NCI-H1105 treated with DMSO at 0.1 percent for 48 hours (cell line): ENCODE results near the gene GGT6.
A peak's percentile ranks its signal among the peaks of the same experiment; 100 is the strongest.
"Not testable (repeated sequence)": the region's sequence is repeated elsewhere in the genome, so short reads cannot be mapped to it uniquely, and the experiment has no call there.

Experiments
- DNase-seq: peaks from one replicate; lab custom pipeline; 2025; lab: John Stamatoyannopoulos, UW

GGT6 gene

DNA sequence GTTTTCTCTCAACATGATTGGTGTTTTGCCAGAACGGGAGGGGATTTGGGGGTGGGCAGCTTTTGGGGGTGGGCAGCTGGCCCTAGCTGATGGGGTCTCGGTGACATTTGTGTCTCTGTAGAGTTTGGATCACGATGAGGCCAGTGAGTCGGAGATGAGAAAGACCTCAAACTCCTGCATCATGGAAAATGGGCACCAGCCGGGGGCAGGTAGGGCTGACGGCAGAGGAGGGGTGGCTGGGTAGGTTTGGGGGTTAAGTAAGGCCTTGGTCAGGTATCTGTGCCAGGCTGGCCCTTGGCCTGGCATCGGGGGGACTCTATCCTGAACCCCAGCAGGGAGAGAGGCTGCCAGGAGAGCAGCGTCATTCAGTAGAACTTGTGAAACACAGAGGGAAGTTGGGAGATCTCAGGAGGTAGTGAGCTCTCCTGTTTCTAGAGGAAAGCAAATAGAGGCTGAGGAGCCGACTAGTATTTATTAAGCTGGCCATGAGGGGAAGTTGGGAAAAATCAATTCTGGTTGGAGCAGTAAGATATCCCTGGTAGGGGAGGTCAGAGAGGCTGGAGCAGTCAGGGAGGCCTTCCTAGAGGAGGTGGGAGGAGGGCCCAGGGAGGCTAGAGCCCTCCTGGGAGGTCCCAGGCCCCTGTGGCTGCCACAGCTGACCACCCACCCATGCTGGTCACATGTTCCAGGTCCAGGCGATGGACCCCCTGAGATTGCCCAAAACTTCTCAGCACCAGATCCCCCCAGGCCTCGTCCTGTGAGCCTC is 32.0 kb upstream of the GGT6 start:
- no peak for DNase-seq

DNA sequence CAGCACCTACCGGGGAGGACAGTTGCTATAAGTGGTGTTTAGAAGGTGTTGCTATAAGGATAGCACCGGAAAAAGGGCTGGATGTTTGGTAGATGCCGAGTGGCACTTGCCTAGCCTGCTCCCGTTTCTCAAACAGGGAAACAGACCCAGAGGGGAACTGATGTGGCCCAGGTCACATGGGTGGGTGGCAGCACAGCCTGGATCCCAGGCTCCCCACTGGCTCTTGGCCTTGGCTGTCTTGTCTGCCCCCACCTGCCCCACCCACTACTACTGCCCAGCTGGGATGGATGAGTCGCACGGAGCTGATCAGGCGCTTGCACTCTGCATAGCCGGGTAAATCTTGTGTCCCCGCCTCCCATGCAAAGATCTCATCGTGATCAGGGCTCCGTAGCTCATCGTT is 31.2 kb upstream of the GGT6 start:
- DNase-seq: no peak

DNA sequence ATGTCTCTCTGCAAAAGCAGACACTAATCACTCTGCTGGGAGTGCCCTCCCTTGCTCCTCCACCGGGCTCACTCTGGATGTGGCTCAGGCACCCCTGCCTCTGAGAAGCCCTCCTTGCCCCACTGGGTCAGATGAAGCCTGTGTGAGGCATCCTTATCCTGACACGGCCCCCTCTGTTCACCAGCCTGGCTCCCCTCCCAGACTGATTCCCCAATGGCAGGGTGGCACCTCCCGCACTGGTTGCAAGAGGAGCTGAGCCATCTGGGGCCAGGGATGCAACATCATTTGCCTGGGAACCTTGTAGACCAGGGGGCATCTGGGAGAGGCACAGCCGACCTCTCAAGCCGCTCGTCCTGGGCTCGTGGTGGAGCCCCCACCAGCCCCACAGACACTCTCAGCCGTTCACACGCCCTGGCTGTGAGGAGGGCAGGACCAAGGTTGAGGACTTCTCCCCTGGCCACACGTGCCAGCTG is 30.6 kb upstream of the GGT6 start:
- DNase-seq: no peak

DNA sequence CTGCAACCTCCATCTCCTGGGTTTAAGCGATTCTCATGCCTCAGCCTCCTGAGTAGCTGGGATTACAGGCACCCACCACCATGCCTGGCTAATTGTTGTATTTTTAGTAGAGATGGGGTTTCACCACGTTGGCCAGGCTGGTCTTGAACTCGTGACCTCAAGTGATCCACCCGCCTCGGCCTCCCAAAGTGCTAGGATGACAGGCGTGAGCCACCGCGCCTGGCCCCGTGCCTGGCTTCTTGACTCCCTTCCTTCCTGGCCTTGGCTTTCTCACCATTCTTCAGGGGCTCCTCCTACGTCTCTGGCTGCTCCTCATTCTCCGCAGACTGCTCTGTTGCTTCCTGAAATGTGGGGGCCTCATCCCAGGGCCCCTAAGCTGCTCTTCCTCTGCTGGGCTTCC is 29.7 kb upstream of the GGT6 start:
- not testable (repeated sequence) for DNase-seq

DNA sequence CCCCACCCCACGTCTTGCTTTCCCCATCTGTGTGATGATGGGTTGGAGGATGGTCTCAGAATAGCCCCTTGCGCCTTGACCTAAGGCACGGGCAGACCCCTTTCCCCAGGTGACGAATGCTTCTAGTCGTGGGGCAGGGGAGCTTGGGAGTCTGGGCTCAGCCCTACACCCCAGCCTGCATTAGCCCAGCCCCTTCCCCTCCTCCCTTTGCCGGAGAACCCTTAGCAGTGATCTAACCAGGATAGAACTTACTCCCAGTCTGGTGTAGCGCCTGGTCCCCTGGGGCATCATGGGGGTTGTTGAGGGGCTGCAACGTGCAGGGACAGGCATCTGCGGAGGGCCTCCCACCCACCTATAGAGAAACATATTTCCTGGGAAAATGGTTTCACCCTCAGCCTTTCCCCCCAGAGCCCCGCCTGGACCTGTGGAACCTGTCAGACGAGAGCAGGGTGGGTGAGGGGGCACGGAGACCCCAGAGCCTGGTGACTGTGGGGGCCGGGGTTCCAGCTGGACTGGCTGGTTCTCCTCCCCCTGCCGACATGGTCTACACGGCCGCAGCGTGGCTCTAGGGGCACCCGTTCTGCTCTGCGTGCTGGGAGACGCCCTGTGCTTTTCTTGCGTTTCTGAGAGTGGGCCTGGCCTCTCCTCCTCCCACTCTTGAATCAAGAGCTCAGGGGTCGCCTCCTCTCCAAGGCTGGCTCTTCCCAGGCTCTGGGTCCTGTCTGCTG is 28.7 kb upstream of the GGT6 start:
- DNase-seq: no peak

DNA sequence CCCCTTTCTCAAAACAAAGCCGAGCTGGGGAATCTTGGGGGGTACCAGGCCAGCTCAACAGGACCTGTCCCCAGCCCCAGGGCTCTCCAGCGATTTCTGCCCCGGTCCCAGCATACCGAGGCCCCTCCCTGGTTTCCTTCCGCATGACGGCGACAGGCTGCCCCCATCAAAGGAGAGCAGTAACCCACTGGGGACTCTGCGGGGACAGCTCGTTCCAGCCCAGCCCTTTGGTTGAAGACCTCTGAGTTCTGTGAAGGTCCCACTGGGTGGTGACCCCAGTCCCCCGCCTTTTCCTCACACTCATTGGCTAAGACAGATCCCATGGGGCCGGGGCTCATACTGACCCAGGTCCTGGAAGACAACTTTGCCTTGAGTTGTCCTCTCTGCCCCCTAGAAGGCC is 28.0 kb upstream of the GGT6 start:
- DNase-seq: no peak

DNA sequence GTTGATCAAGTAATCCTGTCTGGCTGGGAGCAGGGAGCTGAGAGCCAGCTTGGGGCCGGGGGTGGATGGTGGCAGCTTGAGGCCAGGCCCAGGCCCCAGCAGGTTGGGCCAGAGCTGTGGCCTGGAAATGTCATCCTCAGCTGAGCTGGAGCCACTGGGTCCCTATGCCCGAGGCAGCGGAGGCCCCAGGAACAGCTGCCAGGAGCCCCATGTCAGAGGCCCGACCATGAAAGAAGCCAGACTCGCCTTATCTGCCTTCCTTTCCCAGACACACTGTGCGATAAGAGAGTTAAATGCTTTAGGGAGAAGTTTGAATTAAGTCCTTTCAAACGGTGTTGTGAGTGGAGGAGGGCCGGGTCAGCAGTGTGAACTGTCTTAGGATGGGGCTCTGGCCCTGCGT is 27.4 kb upstream of the GGT6 start:
- no peak for DNase-seq

DNA sequence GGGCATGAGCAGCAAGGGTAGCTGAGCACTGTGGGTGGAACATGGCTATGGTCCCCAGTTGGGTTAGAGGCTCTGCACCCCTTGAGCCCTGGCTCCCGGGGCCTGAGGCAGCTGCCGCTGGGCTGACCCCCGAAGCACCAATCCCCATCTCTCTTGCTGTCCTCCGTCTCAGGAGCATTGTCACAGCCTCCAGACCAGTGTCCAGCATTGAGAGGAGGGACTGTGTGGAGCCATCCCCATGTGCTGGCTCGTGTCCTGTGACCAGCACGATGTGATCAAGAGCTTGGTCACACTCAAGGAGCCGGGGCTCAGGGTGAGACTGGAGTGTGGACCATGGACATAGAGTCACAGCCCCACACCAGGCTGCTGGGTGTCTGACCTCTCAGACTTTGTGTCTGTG is 26.8 kb upstream of the GGT6 start:
- no peak for DNase-seq

DNA sequence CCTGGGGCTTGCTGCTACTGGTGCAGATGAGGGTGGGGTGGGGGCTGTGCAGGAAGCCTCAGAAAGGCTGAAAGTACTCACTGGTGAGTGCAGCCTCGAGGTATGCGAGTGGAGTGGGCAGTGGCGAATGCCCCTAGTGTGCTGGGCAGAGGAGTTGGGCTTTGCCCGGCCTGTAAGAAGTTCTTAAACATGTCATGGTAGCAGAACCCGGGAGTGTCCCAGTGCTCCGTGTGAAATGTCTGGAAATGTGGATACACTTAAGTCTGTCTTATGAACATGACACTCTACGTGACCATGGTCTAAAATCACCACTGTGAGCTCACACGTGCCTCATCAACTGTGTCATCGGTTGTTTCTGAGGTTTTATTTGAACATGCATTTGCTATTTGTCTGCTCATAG is 25.7 kb upstream of the GGT6 start:
- no peak for DNase-seq

DNA sequence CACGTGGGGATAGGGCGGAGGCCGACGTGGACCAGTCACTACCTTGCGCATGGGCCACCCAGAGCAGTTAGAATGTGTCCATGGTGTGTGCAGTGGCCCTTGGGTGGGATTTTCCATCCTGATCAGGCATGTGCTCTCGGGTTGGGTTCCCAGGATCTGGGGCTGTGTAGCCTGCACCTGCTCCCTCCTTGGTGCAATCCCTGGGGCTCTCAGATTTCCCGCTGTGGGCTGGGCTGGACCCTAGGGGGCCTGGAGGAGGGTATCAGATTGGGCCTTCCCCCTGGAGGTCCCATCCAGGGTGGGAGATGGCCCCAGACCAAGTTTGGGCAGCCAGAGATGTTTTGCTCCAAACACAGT is 25.2 kb upstream of the GGT6 start:
- no peak for DNase-seq

DNA sequence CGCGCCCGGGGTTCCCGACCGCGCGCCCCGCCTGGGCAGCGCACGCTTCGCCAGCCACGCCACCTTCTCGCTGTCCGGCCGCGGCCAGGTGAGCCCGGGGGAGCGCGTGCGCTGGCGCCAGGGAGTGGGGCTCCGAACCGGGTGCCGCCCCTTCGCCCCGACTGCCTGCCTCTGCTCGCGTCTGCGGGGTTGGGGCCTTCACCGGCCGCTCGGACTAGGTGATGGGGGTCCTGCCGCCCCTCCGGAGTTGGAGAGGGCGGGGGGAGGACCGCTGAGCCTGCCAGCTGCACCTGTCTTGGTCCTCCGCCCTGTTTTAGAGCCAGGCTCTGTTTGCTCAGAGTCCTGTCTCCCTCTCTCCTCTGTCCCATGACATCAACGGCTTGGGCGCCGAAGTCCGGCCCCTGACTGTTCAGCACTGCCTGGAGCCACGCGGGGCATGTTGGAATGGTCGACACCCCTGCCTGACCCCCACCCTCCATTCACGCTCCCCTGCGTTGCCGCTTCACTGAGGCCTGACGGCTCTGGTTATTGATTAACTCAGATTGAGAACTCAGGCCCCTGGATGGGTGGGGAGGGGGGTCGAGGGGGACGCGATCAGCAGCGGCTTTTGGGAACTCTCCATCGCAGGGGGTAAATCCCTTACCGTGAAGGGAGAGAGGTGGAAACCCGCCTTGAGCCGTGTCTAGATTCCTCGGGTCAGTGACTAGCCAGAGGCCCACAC is 24.7 kb upstream of the GGT6 start:
- DNase-seq: no peak

DNA sequence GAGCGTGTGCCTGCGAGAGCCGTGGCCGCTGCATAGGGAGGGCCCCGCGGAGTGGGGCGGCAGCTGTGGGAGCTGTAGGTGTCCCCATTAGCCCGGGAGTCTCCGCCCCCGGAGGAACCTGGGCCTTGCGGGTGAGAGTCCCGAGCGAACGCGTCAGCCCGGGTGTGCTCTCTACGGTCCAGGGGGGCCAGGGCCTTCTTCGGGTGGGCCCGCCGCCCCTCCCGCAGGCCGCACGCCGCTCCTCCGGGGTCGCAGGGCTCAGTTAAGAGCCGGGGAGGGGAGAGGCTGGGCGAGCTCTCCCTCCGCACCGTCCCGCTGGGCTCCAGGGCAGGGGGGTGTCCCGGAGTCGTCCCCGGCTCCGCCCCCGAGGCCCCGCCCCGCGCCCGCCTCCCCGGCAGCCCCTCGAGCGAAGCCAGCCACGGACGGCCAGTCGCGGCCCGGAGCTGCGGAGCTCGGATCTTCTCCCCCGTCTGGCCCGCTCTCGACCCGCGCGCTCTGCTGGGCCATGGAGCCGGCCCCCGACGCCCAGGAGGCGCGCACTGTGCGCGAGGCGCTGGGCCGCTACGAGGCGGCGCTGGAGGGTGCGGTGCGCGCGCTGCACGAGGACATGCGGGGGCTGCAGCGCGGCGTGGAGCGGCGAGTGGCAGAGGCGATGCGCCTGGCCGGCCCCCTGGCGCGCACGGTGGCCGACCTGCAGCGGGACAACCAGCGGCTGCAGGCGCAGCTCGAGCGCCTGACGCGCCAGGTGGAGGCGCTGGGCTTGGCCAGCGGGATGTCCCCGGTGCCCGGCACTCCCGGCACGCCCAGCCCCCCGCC is 23.9 kb upstream of the GGT6 start, which contains the start of gene SMTNL2:
TSS of gene SMTNL2 (plus strand) at position 429 of the 816 bp plus-strand sequence. CDS start at position 506, 77 bp downstream.
- DNase-seq: peak; percentile 30

DNA sequence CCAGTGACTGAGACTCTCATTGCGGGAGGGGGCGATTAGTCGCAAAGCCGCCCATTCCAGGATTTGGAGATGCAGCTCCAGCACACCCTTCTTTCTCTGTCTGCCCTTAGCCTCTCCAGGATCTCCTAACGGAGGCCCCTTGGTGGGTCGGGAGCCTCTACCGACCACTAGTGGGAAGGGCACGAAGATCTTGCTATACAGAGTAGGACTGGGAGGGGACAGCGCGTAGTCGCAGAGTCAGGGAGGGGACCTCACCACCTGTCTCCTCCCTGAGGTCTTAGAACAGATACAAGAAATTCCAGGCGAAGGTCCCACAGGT is 23.4 kb upstream of the GGT6 start:
- peak; percentile 41 for DNase-seq

DNA sequence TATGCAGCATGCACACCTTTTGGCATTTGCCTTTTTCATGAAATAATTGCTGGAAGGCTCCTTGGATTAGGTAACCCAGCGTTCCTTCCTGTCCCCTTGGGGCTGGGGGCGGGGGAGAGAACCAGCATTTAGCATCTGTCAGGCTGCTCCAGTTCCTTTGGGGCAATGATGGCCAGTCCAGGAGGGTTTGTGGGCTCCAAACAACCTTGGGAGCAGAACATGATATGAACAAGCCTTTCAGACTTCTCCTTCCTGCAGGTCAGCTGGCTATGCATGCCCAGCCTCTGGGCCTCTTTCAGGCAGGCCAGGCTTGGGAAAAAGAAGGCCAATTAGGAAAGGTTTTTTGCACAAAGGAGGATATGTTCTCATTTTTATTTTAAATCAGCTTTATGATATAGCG is 22.8 kb upstream of the GGT6 start:
- no peak for DNase-seq

DNA sequence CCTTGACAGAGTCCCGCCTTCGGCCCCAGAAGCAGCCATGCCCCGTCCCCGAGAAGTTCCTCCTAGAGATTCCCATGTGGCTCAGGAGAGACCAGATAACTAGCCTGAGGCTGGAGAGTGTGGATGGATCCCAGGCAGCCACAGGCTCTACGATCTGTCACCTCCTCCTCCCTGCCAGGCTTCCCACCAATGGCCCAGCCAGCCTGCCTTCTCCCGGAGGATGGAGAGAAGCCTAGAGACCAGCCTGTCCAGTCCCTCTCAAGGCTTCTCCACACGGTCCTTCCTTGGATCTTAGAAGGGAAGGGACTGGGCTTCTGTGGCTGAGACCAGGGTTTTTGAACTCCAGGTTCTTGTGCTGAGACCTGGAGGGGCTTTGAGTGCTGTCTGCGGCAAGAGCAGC is 22.3 kb upstream of the GGT6 start:
- DNase-seq: no peak

DNA sequence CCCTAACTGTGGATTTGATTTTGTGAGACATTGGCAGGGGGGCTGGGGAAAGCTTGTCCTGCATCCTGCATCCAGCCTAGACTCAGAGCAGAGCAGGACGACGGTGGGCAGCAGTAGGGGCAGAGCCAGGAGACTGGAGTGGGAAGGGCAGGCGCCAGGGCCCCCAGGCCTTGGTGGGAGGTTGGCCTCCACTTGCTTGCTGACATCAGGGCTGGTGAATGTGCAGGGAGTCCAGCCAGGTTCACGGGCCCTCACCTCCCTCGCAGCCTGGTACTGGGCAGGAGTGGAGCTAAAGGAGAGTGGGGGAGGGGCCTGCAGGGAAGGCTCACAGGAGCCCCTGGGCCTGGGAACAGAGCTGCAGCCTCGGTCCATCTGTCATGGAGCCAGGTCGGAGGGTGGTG is 21.7 kb upstream of the GGT6 start:
- no peak for DNase-seq

DNA sequence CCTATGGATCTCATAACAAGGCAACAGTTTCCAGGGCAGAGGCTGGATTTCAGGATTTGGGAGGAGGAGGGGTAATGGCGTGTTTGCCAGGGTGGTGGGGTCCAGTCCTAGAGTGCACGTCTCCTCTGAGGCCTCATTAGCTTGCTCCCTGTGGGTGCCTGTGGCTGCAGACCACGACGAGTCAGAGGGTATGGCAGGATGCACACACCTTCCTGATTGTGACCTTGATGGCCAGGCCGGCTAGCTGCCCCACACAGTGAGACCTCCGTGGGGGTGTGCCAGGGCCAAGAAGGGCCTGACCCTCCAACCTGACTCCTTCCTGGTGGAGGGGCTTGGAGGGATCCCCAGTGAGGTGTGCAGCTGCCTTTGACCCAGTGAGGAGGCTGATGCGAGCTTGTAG is 19.9 kb upstream of the GGT6 start:
- no peak for DNase-seq

DNA sequence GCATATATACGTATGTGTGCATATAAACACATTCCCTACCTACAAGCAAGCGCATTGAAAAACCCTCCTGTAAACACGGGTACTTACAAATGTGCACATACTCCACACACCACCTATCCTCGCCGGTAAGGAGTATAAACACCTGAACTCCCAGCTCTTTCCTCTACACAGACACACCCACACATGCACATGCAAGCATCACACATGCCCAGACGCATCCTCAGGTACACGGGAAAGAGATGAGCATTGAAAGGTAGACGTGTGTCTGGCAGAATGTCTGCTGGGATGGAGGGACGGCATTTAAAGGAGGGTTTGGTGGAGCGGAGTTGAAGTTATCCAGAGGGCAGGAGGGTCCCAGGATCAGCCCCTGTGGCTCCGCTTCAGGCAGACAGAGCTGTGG is 19.3 kb upstream of the GGT6 start:
- no peak for DNase-seq

DNA sequence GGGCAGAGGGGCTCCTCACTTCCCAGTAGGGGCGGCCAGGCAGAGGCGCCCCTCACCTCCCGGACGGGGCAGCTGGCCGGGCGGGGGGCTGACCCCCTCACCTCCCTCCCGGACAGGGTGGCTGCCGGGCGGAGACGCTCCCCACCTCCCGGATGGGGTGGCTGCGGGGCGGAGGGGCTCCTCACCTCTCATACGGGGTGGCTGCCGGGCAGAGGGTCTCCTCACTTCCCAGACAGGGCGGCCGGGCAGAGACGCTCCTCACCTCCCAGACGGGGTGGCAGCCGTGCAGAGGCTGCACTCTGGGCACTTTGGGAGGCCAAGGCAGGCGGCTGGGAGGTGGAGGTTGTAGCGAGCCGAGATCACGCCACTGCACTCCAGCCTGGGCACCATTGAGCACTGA is 18.0 kb upstream of the GGT6 start:
- not testable (repeated sequence) for DNase-seq

DNA sequence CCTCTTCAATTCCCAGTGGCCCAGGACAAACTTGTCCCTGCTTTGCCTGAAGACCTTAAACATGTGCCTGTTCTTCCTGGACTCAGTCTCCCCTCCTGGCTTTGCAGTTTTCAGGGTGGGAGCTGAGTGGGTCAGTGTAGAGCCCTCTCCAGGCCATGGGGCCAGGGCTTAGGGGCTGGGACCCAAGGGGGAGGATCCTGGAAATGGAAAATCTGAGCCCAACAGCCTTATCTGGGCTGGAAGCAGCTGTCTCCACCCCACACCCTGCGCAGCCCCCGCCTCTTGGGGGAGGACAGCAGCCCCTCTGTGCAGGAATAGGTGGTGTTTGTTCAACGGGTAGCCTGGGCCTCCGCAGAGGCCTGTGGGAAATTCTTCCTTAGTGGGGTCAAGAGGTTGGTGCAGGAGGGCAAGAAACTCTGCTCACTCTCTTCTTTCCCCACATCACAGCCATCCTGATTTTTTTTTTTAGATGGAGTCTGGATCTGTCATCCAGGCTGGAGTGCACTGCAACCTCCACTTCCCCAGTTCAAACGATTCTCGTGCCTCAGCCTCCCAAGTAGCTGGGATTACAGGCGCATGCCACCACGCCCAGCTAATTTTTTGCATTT is 17.1 kb upstream of the GGT6 start:
- no peak for DNase-seq

DNA sequence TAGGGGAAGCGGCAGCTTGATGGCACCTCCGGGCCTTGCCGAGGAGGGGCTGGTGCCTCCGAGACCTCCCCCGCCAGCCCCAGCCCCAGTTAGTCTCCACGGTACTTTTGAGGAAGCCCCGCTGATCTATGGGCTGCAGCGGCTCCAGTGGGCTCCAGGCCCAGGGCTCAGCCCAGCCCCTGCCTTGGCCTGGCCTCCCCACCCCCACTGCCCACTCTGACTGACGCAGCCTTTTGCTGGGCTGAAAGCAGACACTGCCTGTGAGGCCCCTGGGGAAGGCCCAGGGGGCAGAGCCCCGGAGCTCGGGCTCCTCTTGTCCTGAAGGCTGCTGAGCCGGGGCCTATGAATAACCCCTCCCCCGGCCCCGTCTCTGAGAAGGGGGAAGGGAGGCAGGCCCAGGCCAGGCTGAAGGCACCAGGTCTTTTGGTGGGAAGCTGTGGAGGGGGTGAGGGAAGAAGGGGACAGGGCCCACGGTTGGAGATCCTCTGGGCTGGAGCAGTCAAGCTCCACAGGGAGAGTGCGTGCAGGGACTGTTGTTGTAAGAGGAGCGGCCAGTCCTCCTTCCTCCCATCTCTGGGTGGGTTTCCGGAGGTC is 16.4 kb upstream of the GGT6 start:
- no peak for DNase-seq
